Spleen (tissue), 11 donors: ENCODE data around the gene TTC31. TPM values are rescaled to one million over a fixed set of nuclear protein-coding genes. Genes with fewer than 3 reads are reported as not detected.
"Not testable (repeated sequence)": the region's sequence is repeated elsewhere in the genome, so short reads cannot be mapped to it uniquely, and the experiment has no call there.

Experiments used
- DNase-seq: peaks from one replicate; pipeline ENCODE4 v3.0.0-alpha.2; 2020
- H3K27ac ChIP-seq, 8 donors: fragments of 200-600 bp; sonication (generic) in 7 of 8; 1 replicate in 4 of 8; 2 replicates in 4 of 8; pipeline versions ENCODE4 v1.5.0 to v1.8.0; 2016 to 2021; ENCODE audit warnings: inconsistent platforms in 4 of 8, mild to moderate bottlenecking in 4 of 8, moderate library complexity in 1 of 8
- H3K27me3 ChIP-seq, 7 donors: fragments of 200-600 bp; sonication (generic) in 6 of 7; replicated peaks in 1 of 7; 1 replicate in 4 of 7; 2 replicates in 3 of 7; pipeline versions ENCODE4 v1.5.0 to v1.8.0; 2016 to 2021; ENCODE audit warnings: inconsistent platforms in 3 of 7, mild to moderate bottlenecking in 1 of 7
- H3K36me3 ChIP-seq, 6 donors: fragments of 200-600 bp; sonication (generic) in 5 of 6; 1 replicate in 4 of 6; 2 replicates in 2 of 6; pipeline versions ENCODE4 v1.5.0 to v1.8.0; 2016 to 2021; ENCODE audit warnings: inconsistent platforms in 2 of 6
- H3K4me1 ChIP-seq, 6 donors: fragments of 200-600 bp; sonication (generic) in 5 of 6; 1 replicate in 3 of 6; 2 replicates in 3 of 6; pipeline versions ENCODE4 v1.5.0 to v1.8.0; 2016 to 2021; ENCODE audit warnings: inconsistent platforms in 3 of 6
- H3K4me3 ChIP-seq, 8 donors: fragments of 200-600 bp; sonication (generic) in 7 of 8; 1 replicate in 4 of 8; 2 replicates in 4 of 8; pipeline versions ENCODE4 v1.5.0 to v1.8.0; 2016 to 2021; ENCODE audit warnings: inconsistent platforms in 4 of 8, mild to moderate bottlenecking in 4 of 8, moderate library complexity in 2 of 8
- H3K9me3 ChIP-seq, 8 donors: fragments of 200-600 bp; sonication (generic) in 7 of 8; 1 replicate in 4 of 8; 2 replicates in 4 of 8; pipeline versions ENCODE4 v1.5.0 to v1.8.0; 2016 to 2021; ENCODE audit warnings: inconsistent platforms in 4 of 8
- POLR2A ChIP-seq, 3 donors: fragments of 450-650 bp; IDR thresholded peaks; one replicate each; pipeline ENCODE4 v1.5.1; 2017; ENCODE audit warnings: antibody characterized with exemption in 3 of 3, mild to moderate bottlenecking in 1 of 3
- POLR2AphosphoS5 ChIP-seq, 3 donors: sonication (generic); formaldehyde crosslinking; IDR thresholded peaks; one replicate each; pipeline ENCODE4 v1.5.1; 2017; ENCODE audit warnings: antibody characterized with exemption in 3 of 3
- WGBS, 5 donors: extraction: QIAGEN DNeasy Blood & Tissue Kit in 3 of 5; methylation state at CpG; one replicate each; pipeline versions ENCODE4 v1.1.5 to v1.1.7; 2013 to 2018; 5-methylcytosine and 5-hydroxymethylcytosine counted together
- intact Hi-C: fragments of 100-400 bp; cut with DNase I; formaldehyde crosslinking; loops from one replicate; pipeline ENCODE4 v1.15.0; 2023; ENCODE audit warnings: low total_unique reads
- polyA plus RNA-seq, 3 donors: library from polyadenylated mRNA; stranded (reverse); fragments of 200-250 nt; gene quantifications; one replicate each; pipeline ENCODE4 v1.2.1, GENCODE V29; 2013
- total RNA-seq, 7 donors: library from RNA; depleted of rRNA in 3 of 7; stranded (reverse); fragments of >200 nt in 3 of 7; fragmentation: NEBNext Ultra II Directional in 4 of 7; extraction: Animal tissue kit (Norgen Biotek cat#: 25700) in 4 of 7; gene quantifications; one replicate each; pipeline versions ENCODE4 v1.1.0 to v1.2.1, GENCODE V29; 2016 to 2021
- TF ChIP-seq, protein P1 (sequence below), 11 experiments: fragments of 200-600 bp in 7 of 11; fragments of 450-650 bp in 4 of 11; sonication (generic) in 4 of 11; IDR thresholded peaks in 8 of 11; conservative IDR thresholded peaks in 3 of 11; 1 replicate in 7 of 11; 2 replicates in 4 of 11; pipeline versions ENCODE4 v1.4.0 to v1.8.0; 2016 to 2021; ENCODE audit warnings: antibody characterized with exemption in 11 of 11, inconsistent platforms in 4 of 11, mild to moderate bottlenecking in 1 of 11
- donor health status: healthy with polysubstance abuse.
- donor health status: DM: no; HTN: no; CAD: no; lungs with moderate emphysema.
- donor health status: DM: no; HTN: no; CAD: no.
- donor health status: Bipolar disorder and iron deficiency.
- donor health status: healthy.
- donor health status: DM: no; HTN: no; CAD: no.
- donor health status: DM: yes; HTN: yes; CAD: no.

The TTC31 gene
- total and polyA plus RNA-seq, 10 donors = 15.7 to 51.3 (median 35.9) TPM

DNA sequence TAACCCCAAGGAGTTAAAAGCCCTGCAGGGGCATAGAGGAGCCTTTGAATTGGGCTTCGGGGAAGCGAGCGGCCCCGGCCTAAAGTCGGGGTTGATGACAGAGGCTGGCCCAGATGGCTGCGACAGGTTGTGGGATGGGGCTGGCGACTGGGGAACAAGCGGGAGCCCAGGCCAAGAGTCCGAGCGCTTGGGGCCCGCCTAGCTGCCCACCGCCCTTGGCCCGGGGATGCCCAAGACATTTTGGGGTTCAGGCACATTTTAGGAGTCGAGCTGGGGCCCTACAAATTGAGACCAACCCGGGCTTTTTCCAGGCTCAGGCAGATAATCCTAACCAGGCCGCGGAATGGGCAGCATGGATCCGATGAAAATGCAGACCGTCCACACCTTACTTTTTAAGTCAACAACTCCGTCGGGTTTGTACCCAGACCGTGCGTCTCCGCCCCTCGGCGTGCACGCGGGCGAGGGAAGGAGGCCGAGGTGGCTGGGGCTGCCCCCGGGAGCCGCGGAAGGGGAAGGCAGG is 41.7 kb upstream of the TTC31 start:
- Histone ChIP-seq H3K4me1 (peaks cover 13 to 65% (median 38%) of the 10 kb centered on the region in 6 donors), H3K4me3 (peak overlapping the region; percentile 1 to 68 (median 42)), H3K9me3 (no peaks in the 10 kb centered on the region), H3K36me3 (no peaks in the 10 kb centered on the region), H3K27me3 (peaks cover 0 to 54% (median 24%) of the 10 kb centered on the region in 7 donors), H3K27ac (no peak overlapping the region)
- intact Hi-C loops = no loop called here
- TF ChIP-seq, protein P1, sequence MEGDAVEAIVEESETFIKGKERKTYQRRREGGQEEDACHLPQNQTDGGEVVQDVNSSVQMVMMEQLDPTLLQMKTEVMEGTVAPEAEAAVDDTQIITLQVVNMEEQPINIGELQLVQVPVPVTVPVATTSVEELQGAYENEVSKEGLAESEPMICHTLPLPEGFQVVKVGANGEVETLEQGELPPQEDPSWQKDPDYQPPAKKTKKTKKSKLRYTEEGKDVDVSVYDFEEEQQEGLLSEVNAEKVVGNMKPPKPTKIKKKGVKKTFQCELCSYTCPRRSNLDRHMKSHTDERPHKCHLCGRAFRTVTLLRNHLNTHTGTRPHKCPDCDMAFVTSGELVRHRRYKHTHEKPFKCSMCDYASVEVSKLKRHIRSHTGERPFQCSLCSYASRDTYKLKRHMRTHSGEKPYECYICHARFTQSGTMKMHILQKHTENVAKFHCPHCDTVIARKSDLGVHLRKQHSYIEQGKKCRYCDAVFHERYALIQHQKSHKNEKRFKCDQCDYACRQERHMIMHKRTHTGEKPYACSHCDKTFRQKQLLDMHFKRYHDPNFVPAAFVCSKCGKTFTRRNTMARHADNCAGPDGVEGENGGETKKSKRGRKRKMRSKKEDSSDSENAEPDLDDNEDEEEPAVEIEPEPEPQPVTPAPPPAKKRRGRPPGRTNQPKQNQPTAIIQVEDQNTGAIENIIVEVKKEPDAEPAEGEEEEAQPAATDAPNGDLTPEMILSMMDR (IDR thresholded peaks at IDR 0.05 in 8 of 11, conservative IDR thresholded peaks at IDR 0.05 in 3 of 11) = no peak
- TF ChIP-seq POLR2AphosphoS5 (IDR thresholded peaks at IDR 0.05) (no peak), POLR2A (IDR thresholded peaks at IDR 0.05) (no peak)
- 35 to 49% (median 47%) methylated on average over 32 to 33 of the region's 33 CpGs for WGBS, 5 donors
- peak; percentile 74 for DNase-seq

DNA sequence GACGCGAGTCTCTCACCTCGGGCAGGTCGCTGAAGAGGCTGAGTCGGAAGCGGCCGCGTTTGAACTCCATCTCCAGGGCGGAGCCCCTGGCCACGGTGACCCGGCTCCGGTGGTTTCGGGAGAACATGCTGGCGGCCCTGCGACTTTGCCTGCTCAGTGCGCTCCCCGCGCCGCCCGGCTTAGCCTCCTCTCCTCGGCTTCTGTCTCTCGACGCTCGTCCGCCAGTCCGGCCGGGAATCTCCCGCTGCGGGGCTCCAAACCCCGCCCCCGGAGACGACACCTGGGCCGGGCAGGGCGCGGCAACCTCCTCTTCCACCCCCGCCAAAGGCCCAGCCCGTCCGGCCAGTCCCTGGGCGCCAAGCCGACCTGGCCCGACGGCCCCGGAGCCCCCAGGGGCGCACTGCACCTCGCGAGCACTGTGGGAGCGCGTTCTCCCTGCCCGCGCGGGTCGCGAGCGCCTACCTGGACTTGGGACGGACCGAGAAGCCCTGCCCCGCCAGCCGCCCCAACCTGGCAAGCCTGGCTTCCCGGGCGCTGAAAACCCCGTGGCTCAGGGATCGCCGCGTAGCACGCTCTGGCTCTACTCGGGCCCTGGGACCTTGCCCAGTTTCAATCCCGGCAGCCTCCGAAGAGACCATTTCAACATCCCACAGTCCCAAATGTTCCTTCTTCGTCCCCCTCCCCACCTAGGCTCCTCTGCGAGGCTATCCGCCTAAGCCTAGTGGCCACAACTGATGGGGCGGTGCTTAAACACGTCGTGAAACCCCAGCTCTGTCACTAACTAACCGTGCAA is 41.0 kb upstream of the TTC31 start, which contains the start of gene RTKN:
Gene RTKN, minus strand, starts transcription at position 248 of the 793 bp plus-strand sequence. Its CDS starts 121 bp downstream, at position 127.
- TF ChIP-seq, protein P1 (IDR thresholded peaks at IDR 0.05 in 8 of 11, conservative IDR thresholded peaks at IDR 0.05 in 3 of 11) = no peak
- no peak for TF ChIP-seq POLR2A (IDR thresholded peaks at IDR 0.05)
- no peak for TF ChIP-seq POLR2AphosphoS5 (IDR thresholded peaks at IDR 0.05)
- H3K36me3 ChIP-seq = no peaks in the 10 kb centered on the region
- WGBS, 5 donors = 15 to 25% (median 20%) methylated on average over 49 to 75 of the region's 75 CpGs
- peak; percentile 80 for DNase-seq
- H3K4me1 ChIP-seq = peaks cover 13 to 58% (median 37%) of the 10 kb centered on the region in 6 donors
- peak within 1 kb of the TSS; percentile 37 to 68 (median 43) for H3K4me3 ChIP-seq
- H3K27ac ChIP-seq = peak within 1 kb of the TSS in 6 of 8 donors; percentile 42 to 74 (median 70)
- H3K27me3 ChIP-seq = peaks cover 0 to 54% (median 24%) of the 10 kb centered on the region in 7 donors
- intact Hi-C loops = no loop called here
- no peaks in the 10 kb centered on the region for H3K9me3 ChIP-seq

DNA sequence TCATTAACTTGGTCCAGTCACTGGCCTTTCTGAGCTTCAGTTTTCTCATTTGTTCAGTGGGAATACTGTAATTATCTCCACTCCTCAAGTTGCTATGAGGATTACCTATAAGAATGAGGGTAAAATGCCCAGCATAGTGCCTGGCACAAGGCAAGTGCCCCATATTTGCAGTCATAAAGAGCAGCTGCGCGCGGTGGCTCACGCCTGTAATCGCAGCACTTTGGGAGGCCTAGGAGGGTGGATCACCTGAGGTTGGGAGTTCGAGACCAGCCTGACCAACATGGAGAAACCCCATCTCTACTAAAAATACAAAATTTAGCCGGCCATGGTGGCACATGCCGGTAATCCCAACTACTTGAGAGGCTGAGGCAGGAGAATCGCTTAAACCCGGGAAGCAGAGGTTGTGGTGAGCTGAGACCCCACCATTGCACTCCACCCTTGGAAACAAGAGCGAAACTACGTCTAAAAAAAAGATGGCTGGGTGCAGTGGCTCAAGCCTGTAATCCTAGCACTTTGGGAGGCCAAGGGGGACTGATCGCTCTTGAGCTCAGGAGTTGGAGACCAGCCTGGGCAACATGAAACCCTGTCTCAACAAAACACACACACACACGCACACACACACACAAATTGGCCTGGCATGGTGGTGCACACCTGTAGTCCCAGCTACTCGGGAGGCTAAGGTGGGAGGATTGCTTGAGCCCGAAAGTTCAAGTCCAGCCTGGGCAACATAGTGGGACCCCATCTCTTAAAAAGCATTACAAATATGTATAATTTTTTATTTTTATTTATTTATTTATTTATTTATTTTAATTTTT is 40.2 kb upstream of the TTC31 start:
- intact Hi-C loops, H3K9me3 ChIP-seq, H3K36me3 ChIP-seq, H3K27ac ChIP-seq: not testable (repeated sequence)
- 93 to 96% (median 95%) methylated on average over 16 of the region's 16 CpGs for WGBS, 5 donors
- DNase-seq = peak; percentile 29
- Histone ChIP-seq H3K4me1 (peaks cover 13 to 50% (median 34%) of the 10 kb centered on the region in 6 donors), H3K27me3 (peaks cover 0 to 54% (median 24%) of the 10 kb centered on the region in 7 donors), H3K4me3 (peak overlapping the region in 1 of 8 donors; percentile 68)

DNA sequence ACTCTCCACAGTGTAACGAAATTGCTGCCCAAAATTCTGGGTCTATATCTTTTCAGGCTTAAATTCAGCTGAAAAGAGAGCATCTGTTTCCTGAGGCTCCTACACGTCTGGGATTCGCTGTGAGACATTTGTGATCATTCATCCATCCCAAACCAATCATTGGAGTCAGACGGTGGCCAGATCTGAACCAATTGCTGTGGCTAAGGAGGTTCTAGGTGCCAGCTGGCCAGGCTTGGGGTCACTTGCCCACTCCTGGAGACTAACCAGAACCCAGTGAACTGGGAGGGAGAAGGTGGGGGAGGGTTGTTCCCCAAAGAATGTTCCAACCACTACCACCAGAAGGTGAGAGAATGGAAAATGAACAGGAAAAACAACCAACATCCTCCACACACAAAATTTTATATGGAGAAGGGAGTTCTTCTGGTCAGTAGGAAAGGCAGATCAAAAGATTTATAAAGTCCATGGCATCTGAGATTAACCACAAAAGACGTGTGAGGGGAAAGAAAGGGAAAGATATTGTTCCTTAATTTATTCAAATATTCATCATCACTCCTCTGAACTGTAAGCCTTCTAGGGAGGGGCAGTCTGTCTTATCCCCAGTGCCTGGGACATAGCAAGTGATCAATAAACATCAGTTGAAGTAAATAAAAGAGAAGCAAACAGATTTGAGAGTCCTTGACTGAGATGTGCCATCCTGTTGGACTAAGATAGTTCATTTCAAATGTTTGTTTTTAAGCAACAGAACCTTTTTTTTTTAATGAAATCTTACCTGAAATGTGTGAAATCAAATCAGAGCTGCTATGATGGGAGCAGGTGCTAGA is 38.2 kb upstream of the TTC31 start:
- peaks cover 0 to 48% (median 24%) of the 10 kb centered on the region in 7 donors for H3K27me3 ChIP-seq
- no peaks in the 10 kb centered on the region for H3K9me3 ChIP-seq
- DNase-seq = peak; percentile 43
- WGBS, 5 donors = 18 to 33% (median 27%) methylated on average over 5 of the region's 5 CpGs
- TF ChIP-seq, protein P1 (IDR thresholded peaks at IDR 0.05 in 8 of 11, conservative IDR thresholded peaks at IDR 0.05 in 3 of 11) = no peak
- TF ChIP-seq POLR2AphosphoS5 (IDR thresholded peaks at IDR 0.05) = no peak
- no peak for TF ChIP-seq POLR2A (IDR thresholded peaks at IDR 0.05)
- H3K36me3 ChIP-seq = no peaks in the 10 kb centered on the region
- no peak overlapping the region for H3K27ac ChIP-seq
- intact Hi-C loops = no loop called here
- H3K4me3 ChIP-seq = no peak overlapping the region
- H3K4me1 ChIP-seq = peaks cover 13 to 37% (median 28%) of the 10 kb centered on the region in 6 donors
